ENCODE measurements around the gene MED27. TPM values are rescaled to one million over a fixed set of nuclear protein-coding genes. Genes with fewer than 3 reads are reported as not detected.

The MED27 gene
- total and polyA plus RNA-seq, 10 of the 15 experiments (the other 5 are each of a cell fraction or from before 2014, with no cell fraction given) = 20.3 to 50.3 (median 35.5) TPM

- Histone ChIP-seq H3K36me3 (ENCODE audit: control insufficient read depth in 2 of 2, insufficient read depth in 2 of 2, low read length in 1 of 2) (no peaks in the 10 kb centered on the region), H3K27me3 (replicated peaks in 1 of 2; ENCODE audit: control insufficient read depth in 2 of 2, insufficient read depth in 2 of 2, low read length in 1 of 2) (no peaks in the 10 kb centered on the region; a peak in 1 of 4 replicates), H3K4me1 (ENCODE audit: control insufficient read depth, insufficient read depth, low read length) (no peaks in the 10 kb centered on the region), H3K79me2 (ENCODE audit: control insufficient read depth, insufficient read depth, low read length) (no peaks in the 10 kb centered on the region), H3K9ac (ENCODE audit: control insufficient read depth, insufficient read depth, low read length) (no peak overlapping the region), H3K27ac (ENCODE audit: control insufficient read depth, insufficient read depth) (no peak overlapping the region), H3K9me3 (replicated peaks; ENCODE audit: control insufficient read depth, insufficient read depth, low read length) (no peaks in the 10 kb centered on the region), H4K20me1 (ENCODE audit: control insufficient read depth, insufficient read depth) (no peaks in the 10 kb centered on the region), H3K4me2 (ENCODE audit: control insufficient read depth, insufficient read depth) (no peak overlapping the region), H2AFZ (ENCODE audit: control insufficient read depth, low read depth, low read length) (no peak overlapping the region), H3K4me3 (no peak overlapping the region)
- BruUV-seq (replicated peaks) = no TSS peak
- DNase-seq (ENCODE audit: low read depth, low spot score) (no peak), ATAC-seq (no peak), FAIRE-seq (no peak)
- TF ChIP-seq NFYA (IDR thresholded peaks at IDR 0.05; ENCODE audit: borderline replicate concordance, low read depth, low read length) (no peak), POLR2AphosphoS2 (IDR thresholded peaks at IDR 0.05; ENCODE audit: low read depth, low read length) (no peak), ATF2 (IDR thresholded peaks at IDR 0.05; ENCODE audit: low read length) (no peak), STAT3 (IDR thresholded peaks at IDR 0.05; ENCODE audit: low read depth, low read length) (no peak), TAF1 (IDR thresholded peaks at IDR 0.05; ENCODE audit: borderline replicate concordance, low read depth, low read length) (no peak), TBL1XR1 (IDR thresholded peaks at IDR 0.05; ENCODE audit: low read depth, low read length) (no peak), CUX1 (IDR thresholded peaks at IDR 0.05; ENCODE audit: insufficient replicate concordance, low read depth, low read length) (no peak), KLF5 (IDR thresholded peaks at IDR 0.05; ENCODE audit: partially characterized antibody) (no peak), ZNF592 (IDR thresholded peaks at IDR 0.05) (no peak)
- WGBS (ENCODE audit: insufficient coverage, insufficient replicate concordance, low lambda C conversion rate, missing lambda C conversion rate) = 50% methylated on average over 8 of the region's 8 CpGs
- intact Hi-C loops (cut with micrococcal nuclease; ENCODE audit: unreplicated experiment) = no loop called here
- in situ Hi-C loops (cut with MboI) = no loop called here
- ChIA-PET SMC1A (ENCODE audit: uncharacterized antibody, unreplicated experiment) (no interaction called here), CTCF (interaction anchor here (2.0 kb wide), 1 partner anchor 396 kb away, joined by 5 read pairs; no protein-coding TSS in a partner anchor), POLR2A (no interaction called here), RAD21 (ENCODE audit: unreplicated experiment) (no interaction called here)
Measured at GRCh38 chr9:131840220-131840619, 239.4 kb downstream of the MED27 start.
